Activated effector memory CD4-positive, alpha-beta T cell treated with anti-CD3 and anti-CD28 coated beads, Interleukin-2, amount 50 U/mL, for 16 hours (primary cell): ENCODE results near the gene OBSCN.
A peak's percentile ranks its signal among the peaks of the same experiment; 100 is the strongest.

Experiments
- DNase-seq: peaks from one replicate; pipeline ENCODE4 v3.0.0-alpha.2; 2020

The OBSCN gene

GRCh38 chr1:228408041-228408868 is 200.4 kb downstream of the OBSCN start:
- peak; percentile 63 for DNase-seq

DNA sequence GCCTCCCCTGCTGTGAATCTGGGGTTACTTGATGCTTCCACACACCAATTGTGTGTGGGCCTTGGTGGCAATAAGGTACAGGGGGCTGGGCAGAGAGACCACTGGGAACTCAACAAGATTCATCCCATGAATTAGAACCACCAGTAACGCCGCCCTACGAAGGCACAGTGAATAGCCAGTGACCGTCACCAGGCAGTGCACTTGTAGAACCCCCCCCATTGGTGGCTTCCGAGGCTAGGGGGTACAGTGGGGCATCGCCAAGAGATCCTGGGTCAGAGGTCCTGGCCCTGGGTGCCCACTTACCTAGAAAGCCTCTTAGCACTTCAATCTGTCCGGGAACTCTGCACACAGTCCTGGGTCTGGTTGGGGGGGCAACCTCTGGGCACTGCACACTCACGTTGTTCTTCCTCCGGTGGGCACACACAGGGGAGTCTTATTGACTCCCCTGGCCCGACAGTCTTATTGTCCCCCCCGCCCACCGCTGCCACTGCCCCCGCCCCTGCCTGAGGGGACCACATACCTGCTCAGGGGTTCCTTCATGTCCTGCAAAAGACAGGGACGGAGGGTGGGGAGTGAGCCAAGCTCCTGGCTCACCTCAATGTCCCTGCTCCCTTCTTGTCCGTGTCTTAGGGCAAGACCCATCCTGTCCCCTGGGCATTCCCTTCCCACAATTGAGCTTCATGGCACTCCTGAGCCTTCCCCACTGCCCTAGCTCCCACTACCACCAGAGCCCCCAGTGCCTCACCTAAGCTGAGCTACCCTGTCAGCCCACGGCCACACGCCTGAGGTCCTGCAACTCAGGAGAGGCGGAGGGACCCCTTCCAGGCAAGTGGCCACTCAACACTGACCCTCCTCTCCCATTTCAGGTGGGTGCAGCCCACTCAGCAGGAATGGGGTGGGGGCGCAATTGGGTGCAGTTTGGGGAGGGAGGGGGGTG is 201.3 kb downstream of the OBSCN start:
- DNase-seq = peak; percentile 62

DNA sequence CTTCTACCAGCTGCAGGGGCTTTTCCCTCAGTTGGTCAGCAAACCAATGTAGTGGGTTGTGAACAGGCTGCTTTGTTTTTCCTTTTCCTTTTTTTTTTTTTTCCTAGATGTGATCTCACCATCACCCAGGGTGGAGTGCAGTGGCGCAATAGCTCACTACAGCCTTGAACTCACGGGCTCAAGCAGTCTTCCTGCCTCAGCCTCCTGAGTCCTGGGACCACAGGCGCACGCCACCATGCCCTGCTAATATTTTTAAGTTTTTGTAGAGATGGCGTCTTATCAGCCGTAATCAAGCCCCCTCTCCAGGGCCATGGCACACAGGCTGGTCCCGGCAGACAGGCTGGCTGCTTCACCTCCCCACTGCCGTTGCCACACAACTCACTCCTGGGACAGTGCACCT is 202.2 kb downstream of the OBSCN start:
- DNase-seq = peak; percentile 50

DNA sequence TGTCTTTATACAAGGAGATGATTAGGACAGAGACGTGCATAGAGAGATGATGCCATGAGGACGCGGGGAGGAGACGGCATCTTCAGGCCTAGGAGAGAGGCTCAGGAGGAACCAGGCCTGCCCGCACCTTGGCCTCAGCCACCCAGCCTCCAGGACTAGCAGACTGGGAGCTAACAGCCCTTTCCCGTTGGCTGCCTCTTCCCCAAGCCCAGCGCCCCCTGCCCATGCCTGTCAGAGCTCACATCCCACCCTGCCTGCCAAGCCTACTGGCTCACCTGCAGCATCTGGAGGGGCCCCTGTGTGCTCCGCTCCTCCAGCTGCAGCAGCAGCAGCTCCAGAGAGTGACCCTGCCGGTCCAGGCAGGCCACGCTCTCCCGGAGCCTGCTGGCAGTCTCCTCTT is 202.8 kb downstream of the OBSCN start:
- peak; percentile 36 for DNase-seq

- DNase-seq = no peak
Observed at GRCh38 chr1:228411121-228411520, 203.3 kb downstream of the OBSCN start.

- no peak for DNase-seq
Observed at GRCh38 chr1:228411548-228412430, 203.9 kb downstream of the OBSCN start.

DNA sequence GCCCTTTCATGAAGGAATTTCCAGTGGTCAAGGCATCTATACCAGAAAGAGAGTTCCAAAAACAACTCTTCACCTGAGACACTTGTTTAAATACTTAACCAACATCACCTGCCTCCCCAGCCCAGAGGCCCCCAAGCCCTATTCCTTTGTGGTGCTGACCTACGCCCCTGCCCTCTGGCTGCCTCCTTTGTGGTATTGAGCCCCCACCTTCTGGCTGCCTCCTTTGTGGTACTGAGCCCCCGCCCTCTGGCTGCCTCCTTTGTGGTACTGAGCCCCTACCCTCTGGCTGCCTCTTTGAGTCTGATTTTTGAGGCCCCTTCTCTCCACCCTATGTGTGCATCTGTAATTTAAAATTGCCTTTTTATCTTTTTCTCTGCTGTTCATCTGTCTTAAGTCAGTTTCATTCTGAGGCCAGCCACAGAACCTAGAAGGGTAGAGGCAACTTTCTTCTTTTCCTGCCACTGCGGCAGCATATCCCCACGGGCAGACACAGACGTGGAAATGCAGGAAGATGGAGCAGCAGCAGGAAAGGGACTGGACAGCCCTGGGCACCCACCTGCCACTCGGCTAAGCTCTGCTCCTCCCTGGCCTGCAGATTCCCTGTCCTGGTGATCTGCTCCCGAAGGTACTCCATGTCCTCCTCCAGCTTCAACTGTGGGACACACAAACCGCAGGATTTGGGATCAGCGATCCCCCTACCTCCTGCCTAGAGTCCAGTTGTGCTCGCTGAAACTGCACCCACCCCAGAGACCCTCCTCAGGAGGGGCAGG is 205.6 kb downstream of the OBSCN start:
- DNase-seq = no peak

- DNase-seq = no peak
Observed at GRCh38 chr1:228414511-228415211, 206.8 kb downstream of the OBSCN start.

GRCh38 chr1:228415221-228415620 is 207.4 kb downstream of the OBSCN start:
- no peak for DNase-seq

GRCh38 chr1:228415853-228416216 is 208.0 kb downstream of the OBSCN start:
- DNase-seq = no peak

- peak; percentile 78 for DNase-seq
Observed at GRCh38 chr1:228416217-228416933, 208.5 kb downstream of the OBSCN start, which contains the start of gene TRIM17. TSS of gene TRIM17 (minus strand) at chr1:228416861. CDS start at chr1:228415072, 1,789 bp downstream.

DNA sequence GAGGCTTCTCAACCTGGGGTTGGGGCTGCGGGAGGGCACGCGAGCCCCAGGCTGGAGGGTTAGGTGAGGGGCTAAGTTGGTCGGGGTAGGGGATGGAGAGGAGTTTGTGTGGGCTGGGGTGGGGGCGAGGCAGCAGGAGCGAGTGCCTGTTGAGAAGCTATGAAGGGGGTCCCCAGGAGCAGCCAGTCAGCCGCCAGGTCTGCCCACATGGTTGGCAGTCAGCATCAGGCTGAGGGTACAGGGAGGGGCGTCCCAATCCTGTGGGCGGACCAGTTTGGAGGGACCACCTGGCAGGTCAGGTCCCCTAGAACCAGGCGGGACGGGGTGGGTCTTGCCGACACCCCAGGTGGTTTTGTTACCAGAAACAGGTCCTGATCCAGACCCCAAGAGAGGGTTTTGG is 209.2 kb downstream of the OBSCN start:
- DNase-seq = no peak

DNA sequence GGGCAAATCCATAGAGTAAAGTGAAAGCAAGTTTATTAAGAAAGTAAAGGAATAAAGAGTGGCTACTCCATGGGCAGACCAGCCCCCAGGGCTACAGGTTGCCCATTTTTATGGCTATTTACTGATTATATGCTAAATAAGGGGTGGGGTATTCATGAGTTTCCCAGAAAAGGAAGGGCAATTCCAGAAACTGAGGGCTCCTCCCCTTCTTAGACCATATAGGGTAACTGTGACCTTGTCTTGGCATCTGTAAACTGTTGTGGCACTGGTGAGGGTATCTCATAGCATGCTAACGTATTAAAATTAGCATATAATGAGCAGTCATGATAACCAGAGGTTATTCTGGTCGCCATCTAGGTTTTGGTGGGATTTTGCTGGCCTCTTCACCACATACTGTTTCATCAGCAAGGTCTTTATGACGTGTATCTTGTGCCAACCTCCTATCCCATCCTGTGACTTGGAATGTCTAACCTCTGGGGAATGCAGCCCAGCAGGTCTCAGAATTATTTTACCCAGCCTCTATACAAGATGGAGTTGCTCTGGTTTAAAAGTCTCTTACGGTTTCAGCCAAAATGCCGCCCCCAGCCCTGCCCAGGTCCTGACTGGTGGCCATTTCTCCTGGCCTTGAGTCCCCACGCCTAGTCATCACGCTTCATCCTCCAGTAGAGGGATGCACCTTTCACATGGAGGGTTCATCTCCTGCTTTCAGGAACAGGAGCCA is 209.8 kb downstream of the OBSCN start:
- DNase-seq = no peak

DNA sequence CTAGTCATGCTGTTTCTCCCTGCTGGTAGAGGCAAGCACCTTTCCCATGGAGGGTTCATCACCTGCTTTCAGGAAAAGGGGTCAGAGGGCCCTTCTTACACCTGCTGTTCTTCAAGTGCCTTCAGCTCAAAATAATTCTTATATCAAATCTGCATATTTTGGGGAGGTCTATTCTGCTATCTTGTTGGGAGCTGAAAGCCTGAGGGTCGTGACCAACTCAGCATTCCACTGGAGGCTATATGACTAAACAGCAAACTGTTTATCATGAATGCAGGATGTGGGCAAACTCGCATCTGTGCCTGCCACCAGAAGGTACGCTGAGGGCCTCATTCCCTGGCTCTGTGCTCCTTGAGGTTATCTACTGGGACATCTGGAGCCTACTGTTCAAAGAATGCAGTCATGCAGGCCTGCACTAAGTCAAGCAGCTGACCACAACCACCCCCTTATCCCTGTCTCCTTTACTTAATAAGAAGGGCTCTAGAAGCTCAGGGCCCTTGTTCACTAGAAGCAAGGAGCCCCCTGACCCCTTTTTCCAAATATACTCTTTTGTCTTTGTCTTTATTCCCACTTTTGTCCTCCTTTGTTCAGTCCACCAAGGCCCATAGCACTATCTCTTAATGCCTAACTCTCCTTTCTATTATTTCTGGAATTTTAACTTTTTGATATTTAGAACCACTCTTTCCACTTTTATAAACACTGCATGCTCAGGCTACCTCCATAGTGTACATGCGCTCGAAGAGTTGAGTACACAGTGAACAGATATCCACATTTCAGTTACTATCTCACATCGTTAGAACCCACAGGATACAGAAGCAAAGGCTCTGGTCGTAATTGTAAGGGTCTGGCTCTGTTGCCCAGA is 213.4 kb downstream of the OBSCN start:
- no peak for DNase-seq

DNA sequence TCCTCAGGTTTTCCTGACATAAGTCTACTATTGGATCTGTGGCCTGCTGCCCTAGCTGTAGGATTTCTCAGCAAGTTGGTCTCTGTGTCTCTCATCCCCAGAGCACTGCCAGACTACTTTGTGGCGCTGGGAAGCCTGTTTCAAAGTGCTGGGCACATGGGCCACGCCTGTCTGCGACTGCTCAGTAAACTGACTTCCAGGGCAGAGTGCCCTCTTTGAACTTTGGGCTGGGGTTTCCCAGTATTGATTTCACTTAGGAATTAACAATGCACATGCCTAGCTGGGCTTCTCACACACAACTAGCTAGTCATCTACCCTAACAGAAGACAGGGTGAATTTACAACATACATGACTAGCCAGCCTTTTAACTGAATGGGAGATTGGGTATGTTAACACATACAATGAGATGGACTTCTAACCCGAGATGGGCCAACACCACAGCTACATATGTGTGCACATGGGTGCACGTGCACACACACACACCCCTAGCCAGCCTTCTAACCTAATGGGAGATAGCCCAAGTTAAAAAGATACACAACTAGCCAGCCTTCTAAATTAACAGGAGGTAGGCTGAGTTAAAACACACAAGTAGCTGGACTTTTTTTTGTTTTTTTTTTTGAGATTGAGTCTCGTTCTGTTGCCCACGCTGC is 215.7 kb downstream of the OBSCN start:
- DNase-seq = no peak

GRCh38 chr1:228424685-228425660 is 217.1 kb downstream of the OBSCN start:
- no peak for DNase-seq
